H54 (cell line): Measurements from ENCODE around the gene EPHB2.

ENCODE experiments used
- DNase-seq: peaks from one replicate; pipeline ENCODE4 v3.0.0; 2011; ENCODE audit warnings: low spot score, mixed read lengths; ENCODE audit not compliant: insufficient read length
- FAIRE-seq: peaks from 3 replicates; lab custom pipeline; 2011; peaks lifted over from hg19 to GRCh38; lab: Jason Lieb, UNC
- POLR2A ChIP-seq: IDR thresholded peaks from 2 replicates; pipeline ENCODE4 v1.6.1; 2011; ENCODE audit warnings: low read depth, mild to moderate bottlenecking, low read length

EPHB2 gene

GRCh38 chr1:22805672-22806038, 95.0 kb downstream of the EPHB2 start:
- DNase-seq (no peak), FAIRE-seq (no peak)
- TF ChIP-seq POLR2A, result no peak

- TF ChIP-seq POLR2A, result no peak
- DNase-seq (no peak), FAIRE-seq (no peak)
These were observed 95.9 kb downstream of the EPHB2 start for GRCh38 chr1:22806584-22806983.

GRCh38 chr1:22807340-22807739, 96.7 kb downstream of the EPHB2 start:
- no peak for TF ChIP-seq POLR2A
- DNase-seq (no peak), FAIRE-seq (no peak)

- FAIRE-seq, result no peak
- DNase-seq, result no peak
- TF ChIP-seq POLR2A, result no peak
These were observed 97.6 kb downstream of the EPHB2 start for GRCh38 chr1:22808186-22808675.

DNA sequence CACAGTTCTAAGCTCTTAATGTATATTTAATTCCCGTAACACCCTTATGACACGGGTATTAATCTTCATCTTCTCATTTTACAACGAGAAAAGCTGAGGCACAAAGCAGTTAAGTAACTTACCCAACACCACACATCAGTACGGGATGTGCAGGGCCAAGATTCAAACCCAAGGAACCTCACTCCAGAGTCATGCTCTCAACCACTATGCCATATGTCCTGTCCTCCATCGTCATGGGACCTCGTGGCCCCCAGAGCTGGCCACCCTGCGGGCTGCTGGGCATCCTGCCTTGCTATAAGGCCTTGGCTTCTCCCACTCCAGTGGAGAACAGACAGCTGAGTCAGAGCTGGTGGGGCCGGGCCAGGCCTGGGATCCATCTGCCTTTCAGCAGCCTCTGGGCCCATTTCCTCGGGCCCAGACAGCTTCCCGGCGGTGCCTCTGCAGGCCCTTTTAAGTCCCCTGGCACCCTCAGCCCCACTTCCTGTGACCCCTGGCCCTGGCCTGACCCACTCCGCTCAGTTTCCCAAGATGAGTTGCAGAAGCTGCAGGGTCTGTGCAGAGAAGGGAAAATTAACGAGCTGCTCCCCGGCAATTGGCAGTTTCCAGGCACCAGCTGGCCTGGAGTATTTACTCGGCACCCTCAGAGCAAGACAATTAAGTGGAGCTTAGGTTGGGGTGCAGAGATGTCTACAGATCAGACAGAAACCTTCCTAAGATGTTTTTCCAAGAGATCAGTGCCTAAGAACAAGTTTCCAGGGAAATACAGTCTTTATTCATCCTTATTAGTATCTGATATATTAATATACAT, 98.2 kb downstream of the EPHB2 start:
- TF ChIP-seq POLR2A, result no peak
- FAIRE-seq (no peak), DNase-seq (no peak)

DNA sequence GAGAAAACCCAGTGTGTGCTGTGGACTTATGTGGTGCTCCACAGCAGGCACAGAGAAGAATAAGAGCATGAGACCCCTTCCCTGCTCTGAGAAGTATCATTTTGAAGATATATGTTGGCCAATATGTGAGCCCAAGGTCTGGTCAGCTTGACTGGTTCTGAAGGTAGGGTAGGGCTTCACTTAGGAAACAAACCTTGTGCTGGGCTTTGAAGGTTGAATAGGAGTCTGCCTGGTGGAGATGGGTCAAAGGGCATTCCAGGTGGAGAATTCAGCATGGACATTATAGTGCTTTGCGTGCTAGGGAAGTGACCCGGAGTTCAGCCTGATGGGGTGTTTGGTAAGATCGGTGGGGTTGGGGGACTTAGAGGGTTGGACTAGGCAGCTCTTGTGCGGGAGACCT, 99.1 kb downstream of the EPHB2 start:
- DNase-seq, result no peak
- TF ChIP-seq POLR2A, result no peak
- FAIRE-seq, result no peak

GRCh38 chr1:22810378-22810777, 99.7 kb downstream of the EPHB2 start:
- no peak for TF ChIP-seq POLR2A
- FAIRE-seq, result no peak
- DNase-seq, result no peak

- FAIRE-seq, result no peak
- no peak for DNase-seq
- TF ChIP-seq POLR2A, result no peak
These were observed 101.6 kb downstream of the EPHB2 start for GRCh38 chr1:22812092-22812880.

GRCh38 chr1:22812993-22813790, 102.6 kb downstream of the EPHB2 start:
- no peak for FAIRE-seq
- no peak for TF ChIP-seq POLR2A
- no peak for DNase-seq

- no peak for TF ChIP-seq POLR2A
- DNase-seq, result no peak
- no peak for FAIRE-seq
These were observed 103.8 kb downstream of the EPHB2 start for GRCh38 chr1:22814176-22815042.

- DNase-seq (no peak), FAIRE-seq (no peak)
- no peak for TF ChIP-seq POLR2A
These were observed 104.4 kb downstream of the EPHB2 start for GRCh38 chr1:22815043-22815365.

GRCh38 chr1:22815421-22816066, 104.9 kb downstream of the EPHB2 start:
- DNase-seq, result no peak
- no peak for FAIRE-seq
- no peak for TF ChIP-seq POLR2A

DNA sequence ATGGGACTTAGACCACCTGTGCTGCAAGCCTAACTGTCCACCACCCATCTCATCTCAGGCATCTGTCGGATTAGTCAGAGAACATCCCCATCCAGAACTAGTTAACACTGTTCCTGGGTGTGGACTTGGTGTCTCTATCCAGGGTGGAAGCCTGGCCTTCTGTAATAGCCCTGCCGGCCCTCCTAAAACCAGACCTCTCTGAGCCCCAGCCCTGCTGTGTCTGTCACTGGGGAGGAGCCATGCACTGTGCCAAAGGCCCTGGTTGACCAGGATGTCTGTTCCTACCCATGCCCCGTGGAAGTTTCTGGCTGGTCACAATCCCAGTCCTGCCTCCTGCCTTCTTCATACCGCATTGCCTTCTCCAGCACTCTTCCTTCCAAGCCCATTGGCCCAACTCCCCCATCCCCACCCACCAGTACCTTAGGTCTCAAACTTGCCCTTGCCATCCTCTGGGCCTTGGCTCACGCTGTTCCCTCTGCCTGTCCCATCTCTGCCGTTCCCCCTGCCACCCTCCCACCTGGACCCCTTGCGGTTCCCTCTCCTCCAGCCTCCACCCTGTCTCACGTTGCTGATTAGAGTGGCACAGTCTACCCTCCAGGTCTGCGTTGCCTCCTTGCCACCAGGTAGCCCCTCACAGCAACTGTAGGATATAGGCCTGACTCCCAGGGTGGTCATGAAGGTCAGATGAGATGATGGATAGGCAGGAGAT, 105.6 kb downstream of the EPHB2 start:
- no peak for DNase-seq
- TF ChIP-seq POLR2A, result no peak
- no peak for FAIRE-seq
